Endothelial cell of umbilical vein (primary cell): ENCODE measurements around the gene PAN3. TPM values are rescaled to one million over a fixed set of nuclear protein-coding genes. Genes with fewer than 3 reads are reported as not detected.

Experiments
- BruUV-seq: library from RNA; stranded (reverse); fragments of 400-500 nt; replicated peaks from 2 replicates; lab custom pipeline; 2021; lab: Mats Ljungman, UMichigan
- CTCF ChIA-PET: fragments of 300-600, 350-600 bp; sonication (Branson Sonifier 250); formaldehyde crosslinking; loops from one replicate; lab custom pipeline; 2021; ENCODE audit warnings: antibody characterized with exemption, inconsistent platforms; lab: Charles Lee
- POLR2A ChIA-PET: fragments of 300-600, 350-600 bp; sonication (Branson Sonifier 250); formaldehyde crosslinking; loops from one replicate; lab custom pipeline; 2021; ENCODE audit warnings: antibody characterized with exemption, inconsistent platforms; lab: Charles Lee
- DNase-seq: peaks from one replicate; pipeline ENCODE4 v3.0.0-alpha.2; 2011; ENCODE audit warnings: low read depth, low spot score
- FAIRE-seq: peaks from 2 replicates; lab custom pipeline; 2011; peaks lifted over from hg19 to GRCh38; lab: Jason Lieb, UNC
- H2AFZ ChIP-seq: 2 replicates; pipeline ENCODE4 v1.6.0; 2012; ENCODE audit warnings: low read depth, low read length, control low read depth, inconsistent platforms
- H3K27ac ChIP-seq: 2 replicates; pipeline ENCODE4 v1.5.1; 2011; ENCODE audit warnings: low read depth, mild to moderate bottlenecking, control low read depth, low read length, moderate library complexity; ENCODE audit not compliant: insufficient read depth
- H3K27me3 ChIP-seq, 2 experiments: 2 replicates each; pipeline versions ENCODE4 v1.6.0 to v1.6.1; 2011; ENCODE audit warnings: low read length in 2 of 2, mixed read lengths in 1 of 2; ENCODE audit not compliant: control insufficient read depth in 2 of 2, insufficient read depth in 2 of 2
- H3K36me3 ChIP-seq, 2 experiments: 2 replicates in 1 of 2; 3 replicates in 1 of 2; pipeline ENCODE4 v1.5.1; 2011; ENCODE audit warnings: low read length in 2 of 2, mild to moderate bottlenecking in 1 of 2, moderate library complexity in 1 of 2; ENCODE audit not compliant: control insufficient read depth in 2 of 2, insufficient read depth in 2 of 2; ENCODE audit errors: extremely low read depth in 1 of 2
- H3K4me1 ChIP-seq: 3 replicates; pipeline ENCODE4 v1.5.1; 2011; ENCODE audit warnings: mild to moderate bottlenecking, low read length; ENCODE audit not compliant: control insufficient read depth, insufficient read depth; ENCODE audit errors: extremely low read depth
- H3K4me2 ChIP-seq: 2 replicates; pipeline ENCODE4 v1.6.1; 2011; ENCODE audit warnings: low read length, control low read depth, mixed read lengths; ENCODE audit not compliant: insufficient read depth
- H3K4me3 ChIP-seq, 3 experiments: fragments of 200-600 bp in 1 of 3; sonication (generic), shearing (Covaris generic) in 1 of 3; replicated peaks in 1 of 3; 2 replicates each; pipeline ENCODE4 v1.5.1; 2011 to 2016; ENCODE audit warnings: control low read depth in 3 of 3, low read length in 3 of 3, mild to moderate bottlenecking in 2 of 3, inconsistent platforms in 1 of 3, low read depth in 1 of 3, moderate library complexity in 1 of 3; ENCODE audit not compliant: insufficient read depth in 1 of 3
- H3K79me2 ChIP-seq: 2 replicates; pipeline ENCODE4 v1.6.0; 2012; ENCODE audit warnings: low read length, inconsistent platforms; ENCODE audit not compliant: control insufficient read depth, insufficient read depth
- H3K9ac ChIP-seq: replicated peaks from 2 replicates; pipeline ENCODE3; 2011; ENCODE audit warnings: low read length, control low read depth; ENCODE audit not compliant: insufficient read depth; ENCODE audit errors: extremely low read depth
- H3K9me1 ChIP-seq: replicated peaks from 3 replicates; pipeline ENCODE4 v1.6.0; 2011; ENCODE audit warnings: mild to moderate bottlenecking, low read length; ENCODE audit not compliant: control insufficient read depth, insufficient read depth; ENCODE audit errors: extremely low read depth
- H3K9me3 ChIP-seq: replicated peaks from 2 replicates; pipeline ENCODE4 v1.5.1; 2012; ENCODE audit warnings: low read length, inconsistent platforms; ENCODE audit not compliant: control insufficient read depth, insufficient read depth
- H4K20me1 ChIP-seq: replicated peaks from 2 replicates; pipeline ENCODE3; 2011; ENCODE audit warnings: mild to moderate bottlenecking, low read length; ENCODE audit not compliant: control insufficient read depth, insufficient read depth; ENCODE audit errors: extremely low read depth
- EZH2 ChIP-seq: IDR thresholded peaks from 2 replicates; pipeline ENCODE4 v1.6.1; 2012; ENCODE audit warnings: borderline replicate concordance, low read depth, mild to moderate bottlenecking, moderate library complexity, low read length, inconsistent platforms; ENCODE audit not compliant: severe bottlenecking
- FOS ChIP-seq: IDR thresholded peaks from 2 replicates; pipeline ENCODE4 v1.6.1; 2011; ENCODE audit warnings: mild to moderate bottlenecking, low read length, moderate library complexity, borderline replicate concordance; ENCODE audit not compliant: insufficient read depth
- GATA2 ChIP-seq: IDR thresholded peaks from 2 replicates; pipeline ENCODE4 v1.7.0; 2011; ENCODE audit warnings: low read depth, mild to moderate bottlenecking, moderate library complexity, mixed read lengths, low read length; ENCODE audit not compliant: insufficient read length, insufficient read depth
- JUN ChIP-seq: IDR thresholded peaks from 2 replicates; pipeline ENCODE4 v1.6.1; 2011; ENCODE audit warnings: borderline replicate concordance, low read depth; ENCODE audit not compliant: insufficient read length, insufficient read depth
- MYC ChIP-seq: IDR thresholded peaks from one replicate; pipeline ENCODE4 v1.6.1; 2011; ENCODE audit warnings: mild to moderate bottlenecking, low read depth, low read length
- POLR2A ChIP-seq: IDR thresholded peaks from 2 replicates; pipeline ENCODE4 v1.6.1; 2012; ENCODE audit warnings: low read depth, mild to moderate bottlenecking, control low read depth, low read length
- POLR2AphosphoS5 ChIP-seq: IDR thresholded peaks from 2 replicates; pipeline ENCODE4 v1.6.1; 2012; ENCODE audit warnings: low read depth, mild to moderate bottlenecking, control low read depth, low read length, moderate library complexity; ENCODE audit not compliant: insufficient read depth
- dilution Hi-C: fragments of 300-500 bp; cut with MboI; formaldehyde crosslinking; loops from one replicate; pipeline ENCODE4 v1.15.0; 2019; ENCODE audit warnings: low sequenced_read_pairs; ENCODE audit not compliant: extremely low pct_ligation_motif_present
- intact Hi-C: fragments of 100-400 bp; cut with micrococcal nuclease; formaldehyde crosslinking; loops from one replicate; pipeline ENCODE4 v1.10.0; 2022
- polyA plus RNA-seq, 4 experiments: library from polyadenylated mRNA; depleted of rRNA in 3 of 4; stranded (reverse) in 3 of 4; unstranded in 1 of 4; fragments of >200 nt; gene quantifications; 2 replicates each; pipeline versions ENCODE4 v1.2.1 to v1.2.3, GENCODE V29; 2011 to 2012; ENCODE audit warnings: missing spikeins in 1 of 4
- total RNA-seq: library from RNA; stranded (reverse); gene quantifications from 2 replicates; pipeline ENCODE4 v1.2.3, GENCODE V29; 2021
- TF ChIP-seq, protein P1 (sequence below): IDR thresholded peaks from 2 replicates; pipeline ENCODE4 v1.6.1; 2011; ENCODE audit not compliant: insufficient read depth, insufficient read length
- TF ChIP-seq, protein P2 (sequence below), 2 donors: IDR thresholded peaks; 1 replicate in 1 of 2; 2 replicates in 1 of 2; pipeline ENCODE4 v1.5.1; 2011; ENCODE audit warnings: low read length in 2 of 2, mild to moderate bottlenecking in 2 of 2, moderate library complexity in 2 of 2, control low read depth in 1 of 2, inconsistent platforms in 1 of 2, low read depth in 1 of 2; ENCODE audit not compliant: insufficient read depth in 1 of 2; ENCODE audit errors: extremely low read depth in 1 of 2

The PAN3 gene
- total and polyA plus RNA-seq, 2 donors (not counting 3 experiments of a cell fraction or from before 2014, with no cell fraction given), result 8.5 to 31.9 TPM

DNA sequence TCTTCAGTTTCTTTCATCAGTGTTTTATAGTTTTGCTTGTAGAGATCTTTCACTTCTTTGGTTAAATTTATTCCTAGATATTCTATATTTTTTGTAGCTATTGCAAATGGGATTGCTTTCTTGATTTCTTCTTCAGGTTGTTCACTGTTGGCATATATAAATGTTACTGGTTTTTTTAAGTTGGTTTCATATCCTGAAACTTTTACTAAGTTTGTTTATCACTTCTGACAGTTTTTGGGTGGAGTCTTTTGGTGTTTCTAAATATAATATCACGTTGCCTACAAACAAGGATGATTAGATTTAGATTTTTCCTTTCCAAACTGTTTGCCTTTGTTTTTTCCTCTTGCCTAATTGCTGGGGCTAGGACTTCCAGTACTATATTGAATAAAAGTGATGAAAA is 109.7 kb downstream of the PAN3 start:
- H3K9ac ChIP-seq, result no peak overlapping the region
- no peaks in the 10 kb centered on the region for H3K27me3 ChIP-seq
- H3K36me3 ChIP-seq, result no peaks in the 10 kb centered on the region
- H4K20me1 ChIP-seq, result no peaks in the 10 kb centered on the region
- FAIRE-seq (no peak), DNase-seq (no peak)
- H3K9me1 ChIP-seq, result no peaks in the 10 kb centered on the region
- H3K79me2 ChIP-seq, result no peaks in the 10 kb centered on the region
- no TSS peak for BruUV-seq
- ChIA-PET POLR2A (no interaction called here), CTCF (no interaction called here)
- TF ChIP-seq POLR2AphosphoS5 (no peak), EZH2 (no peak), FOS (no peak), MYC (no peak), POLR2A (no peak), GATA2 (no peak), JUN (no peak)
- TF ChIP-seq, protein P1, sequence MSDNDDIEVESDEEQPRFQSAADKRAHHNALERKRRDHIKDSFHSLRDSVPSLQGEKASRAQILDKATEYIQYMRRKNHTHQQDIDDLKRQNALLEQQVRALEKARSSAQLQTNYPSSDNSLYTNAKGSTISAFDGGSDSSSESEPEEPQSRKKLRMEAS, result no peak
- TF ChIP-seq, protein P2, sequence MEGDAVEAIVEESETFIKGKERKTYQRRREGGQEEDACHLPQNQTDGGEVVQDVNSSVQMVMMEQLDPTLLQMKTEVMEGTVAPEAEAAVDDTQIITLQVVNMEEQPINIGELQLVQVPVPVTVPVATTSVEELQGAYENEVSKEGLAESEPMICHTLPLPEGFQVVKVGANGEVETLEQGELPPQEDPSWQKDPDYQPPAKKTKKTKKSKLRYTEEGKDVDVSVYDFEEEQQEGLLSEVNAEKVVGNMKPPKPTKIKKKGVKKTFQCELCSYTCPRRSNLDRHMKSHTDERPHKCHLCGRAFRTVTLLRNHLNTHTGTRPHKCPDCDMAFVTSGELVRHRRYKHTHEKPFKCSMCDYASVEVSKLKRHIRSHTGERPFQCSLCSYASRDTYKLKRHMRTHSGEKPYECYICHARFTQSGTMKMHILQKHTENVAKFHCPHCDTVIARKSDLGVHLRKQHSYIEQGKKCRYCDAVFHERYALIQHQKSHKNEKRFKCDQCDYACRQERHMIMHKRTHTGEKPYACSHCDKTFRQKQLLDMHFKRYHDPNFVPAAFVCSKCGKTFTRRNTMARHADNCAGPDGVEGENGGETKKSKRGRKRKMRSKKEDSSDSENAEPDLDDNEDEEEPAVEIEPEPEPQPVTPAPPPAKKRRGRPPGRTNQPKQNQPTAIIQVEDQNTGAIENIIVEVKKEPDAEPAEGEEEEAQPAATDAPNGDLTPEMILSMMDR (IDR thresholded peaks at IDR 0.05; ENCODE audit: extremely low read depth in 1 of 2, insufficient read depth in 1 of 2, low read depth in 1 of 2, low read length in 2 of 2), result no peak
- intact Hi-C loops, result no loop called here
- dilution Hi-C loops, result no loop called here
- H3K4me1 ChIP-seq, result no peaks in the 10 kb centered on the region
- no peak overlapping the region for H3K4me3 ChIP-seq
- no peak overlapping the region for H2AFZ ChIP-seq
- H3K9me3 ChIP-seq, result no peaks in the 10 kb centered on the region
- no peak overlapping the region for H3K27ac ChIP-seq
- H3K4me2 ChIP-seq, result no peak overlapping the region
